HG02973 (cell line): Measurements from ENCODE around the gene ANKRD37.

Source experiments
- ATAC-seq: cut with Tn5 transposase; IDR thresholded peaks from one replicate; pipeline ENCODE4 v1.9.1; 2021; ENCODE audit warnings: moderate library complexity; ENCODE audit not compliant: unreplicated experiment

Gene ANKRD37

DNA sequence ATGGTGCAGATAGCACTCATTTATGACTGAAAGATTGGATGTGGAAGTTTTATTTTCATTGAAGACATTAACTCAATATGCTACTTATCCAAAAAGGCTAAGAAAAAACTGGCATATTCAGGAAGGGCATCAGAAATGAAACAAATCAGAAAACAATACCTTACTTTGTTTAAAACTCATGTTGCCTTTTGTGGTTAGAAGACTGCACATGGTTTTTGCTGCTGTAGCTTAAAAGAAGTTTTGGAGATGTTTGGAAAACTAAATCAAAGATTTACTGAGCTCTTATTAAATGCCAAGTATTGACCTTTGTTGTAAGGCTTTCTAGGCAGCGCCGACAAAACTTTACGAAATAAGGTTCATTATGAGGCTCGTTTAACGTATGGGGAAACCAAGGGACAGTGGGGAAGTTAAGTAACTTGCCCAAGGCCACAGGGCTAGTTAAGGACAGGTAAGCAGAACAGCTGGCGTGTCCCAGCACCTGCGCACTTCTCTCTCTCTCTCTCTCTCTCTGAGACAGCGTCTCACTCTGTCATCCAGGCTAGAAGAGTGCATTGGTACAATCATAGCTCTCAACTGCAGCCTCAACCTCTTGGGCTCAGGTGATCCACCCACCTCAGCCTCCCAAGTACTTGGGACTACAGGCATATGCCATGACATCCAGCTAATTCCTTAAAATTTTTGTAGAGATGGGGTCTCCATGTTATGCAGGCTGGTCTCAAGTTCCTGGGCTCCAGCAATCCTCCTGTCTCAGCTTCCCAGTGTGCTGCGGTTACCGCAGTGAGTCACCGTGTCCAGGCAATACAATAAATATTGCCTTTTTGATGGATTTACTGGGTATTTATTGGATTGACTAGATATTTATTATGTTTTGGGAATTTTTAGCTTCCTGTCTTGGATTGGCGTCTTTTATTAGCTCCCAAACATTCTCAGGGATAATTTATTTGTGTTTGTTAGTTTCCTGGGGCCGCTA lies 17.0 kb upstream of the ANKRD37 start:
- ATAC-seq = no peak

DNA sequence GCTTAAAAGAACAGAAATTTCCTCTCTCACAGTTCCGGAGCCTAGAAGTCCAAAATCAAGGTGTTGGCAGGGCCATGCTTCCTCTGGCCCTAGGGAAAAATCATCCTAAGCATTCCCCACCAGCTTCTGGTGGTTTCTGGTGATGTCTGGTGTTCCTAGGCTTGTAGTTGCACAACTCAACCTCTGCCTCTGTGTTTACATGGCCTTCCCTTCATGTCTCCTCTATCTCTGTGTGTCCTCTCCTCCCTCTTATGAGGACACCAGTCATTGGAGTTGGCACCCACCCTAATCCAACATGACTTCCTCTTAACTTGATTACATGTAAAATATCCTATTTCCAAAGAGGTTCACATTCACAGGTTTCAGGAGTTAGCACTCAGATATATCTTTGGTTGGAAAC lies 16.3 kb upstream of the ANKRD37 start:
- no peak for ATAC-seq

- ATAC-seq = no peak
Observed at GRCh38 chr4:185381288-185382196, 15.1 kb upstream of the ANKRD37 start.

DNA sequence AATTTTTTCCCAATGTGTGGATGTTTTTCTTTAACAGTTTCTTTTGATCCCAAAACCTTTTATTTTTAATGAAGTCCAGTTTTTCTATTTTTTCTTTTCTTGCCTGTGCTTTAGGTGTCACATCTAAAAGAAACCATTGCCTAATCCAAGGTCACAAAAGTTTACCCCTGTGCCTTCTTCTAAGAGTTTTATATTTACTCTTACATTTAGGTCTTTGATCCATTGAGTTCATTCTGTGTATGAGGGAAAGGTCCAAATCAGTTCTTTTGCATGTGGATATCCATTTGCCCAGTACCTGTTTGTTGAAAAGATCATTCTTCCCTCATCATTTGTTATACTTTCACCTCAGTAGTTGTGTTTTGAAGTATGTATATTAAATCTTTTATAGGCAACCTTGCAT lies 13.9 kb upstream of the ANKRD37 start:
- ATAC-seq = no peak

GRCh38 chr4:185383451-185383850 lies 13.2 kb upstream of the ANKRD37 start:
- ATAC-seq = no peak

DNA sequence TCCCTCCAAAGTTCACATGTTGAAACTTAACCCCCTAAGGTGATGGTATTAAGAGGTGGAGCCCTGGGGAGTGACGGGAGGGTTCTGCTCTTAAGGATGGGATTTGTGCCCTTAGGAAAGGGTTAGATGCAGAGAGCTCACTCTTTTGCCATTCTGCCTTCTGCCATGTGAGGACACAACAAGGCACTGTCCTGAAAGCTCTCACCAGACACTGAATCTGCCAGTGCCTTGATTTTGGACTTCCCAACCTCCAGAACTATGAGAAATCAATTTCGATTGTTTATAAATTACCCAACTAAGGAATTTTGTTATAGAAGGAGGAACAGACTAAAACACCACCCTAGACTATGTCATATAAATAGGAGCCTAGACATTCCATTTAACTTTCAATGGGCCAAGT lies 12.6 kb upstream of the ANKRD37 start:
- ATAC-seq = no peak

GRCh38 chr4:185384930-185385331 lies 11.7 kb upstream of the ANKRD37 start:
- no peak for ATAC-seq

GRCh38 chr4:185387957-185388356 lies 8.7 kb upstream of the ANKRD37 start:
- no peak for ATAC-seq

DNA sequence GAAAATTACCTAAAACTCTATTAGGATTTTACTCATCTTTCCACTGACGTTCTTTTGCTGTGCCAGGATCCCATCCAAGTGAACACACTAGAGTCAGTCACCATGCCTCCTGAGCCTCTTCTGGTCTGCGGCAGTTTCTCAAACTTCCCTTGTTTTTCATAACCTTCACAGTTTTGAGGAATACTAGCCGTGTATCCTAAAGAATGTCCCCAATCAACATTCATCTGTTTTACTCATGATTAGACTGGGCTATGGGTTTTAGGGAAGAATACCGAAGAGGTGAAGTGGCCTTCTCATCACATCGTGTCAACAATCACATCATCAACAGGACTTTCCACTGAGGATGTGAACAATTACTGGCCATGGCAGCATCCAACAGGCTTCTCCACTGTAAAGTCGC lies 5.7 kb upstream of the ANKRD37 start:
- no peak for ATAC-seq

DNA sequence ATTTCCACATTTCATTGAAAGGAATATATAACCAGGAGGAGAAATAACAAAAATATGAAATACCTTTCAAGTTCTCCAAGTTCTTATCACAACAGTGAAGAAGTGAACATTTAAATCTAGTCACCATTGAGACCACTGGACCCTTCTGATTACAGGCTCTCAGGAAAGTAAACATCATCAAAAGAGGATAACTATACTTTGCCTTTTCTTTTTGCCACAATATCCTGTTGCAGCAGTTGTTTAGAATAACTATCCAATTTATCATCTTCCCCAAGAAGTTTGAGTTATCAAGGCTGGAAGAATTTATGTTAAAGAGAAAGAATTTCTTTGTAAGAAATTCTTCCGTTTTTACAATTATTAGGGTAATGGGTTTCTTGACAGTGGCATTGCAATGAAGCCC lies 4.5 kb upstream of the ANKRD37 start:
- ATAC-seq = no peak

DNA sequence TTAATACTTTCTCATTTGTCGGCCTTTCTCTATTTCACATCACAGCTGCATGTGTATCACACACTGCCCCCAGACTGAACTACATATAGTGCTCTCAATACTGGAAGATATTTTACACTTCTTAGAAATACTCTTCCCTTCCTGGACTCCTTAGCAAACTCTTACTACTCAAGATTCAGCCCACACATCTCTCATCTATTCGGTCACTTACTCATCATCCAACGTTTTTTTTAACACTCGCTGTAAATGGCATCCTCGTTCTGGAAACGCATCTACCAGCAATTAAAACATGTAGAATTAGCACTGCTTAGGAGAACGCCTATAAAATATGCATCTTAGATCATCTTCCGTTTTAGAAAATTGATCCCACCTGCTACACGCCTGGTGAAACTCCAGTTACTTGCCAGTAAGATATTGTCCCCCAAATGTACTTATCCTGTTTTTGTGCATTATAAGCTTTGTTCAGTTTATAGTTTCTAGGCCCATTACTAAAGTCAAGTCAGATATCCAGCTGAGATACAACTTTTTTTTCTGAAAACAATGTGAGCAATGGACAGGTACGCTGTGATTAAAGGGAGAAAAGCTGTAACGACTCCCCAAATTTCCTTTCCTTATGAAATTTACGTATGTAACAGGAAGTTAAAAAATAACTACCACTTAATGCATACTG lies 1.9 kb upstream of the ANKRD37 start:
- ATAC-seq = no peak

GRCh38 chr4:185395238-185395955 lies 1.2 kb upstream of the ANKRD37 start, which contains the start of gene LRP2BP:
TSS of gene LRP2BP (minus strand) at chr4:185395924. CDS start at chr4:185378186, 17,738 bp downstream.
- ATAC-seq = no peak

DNA sequence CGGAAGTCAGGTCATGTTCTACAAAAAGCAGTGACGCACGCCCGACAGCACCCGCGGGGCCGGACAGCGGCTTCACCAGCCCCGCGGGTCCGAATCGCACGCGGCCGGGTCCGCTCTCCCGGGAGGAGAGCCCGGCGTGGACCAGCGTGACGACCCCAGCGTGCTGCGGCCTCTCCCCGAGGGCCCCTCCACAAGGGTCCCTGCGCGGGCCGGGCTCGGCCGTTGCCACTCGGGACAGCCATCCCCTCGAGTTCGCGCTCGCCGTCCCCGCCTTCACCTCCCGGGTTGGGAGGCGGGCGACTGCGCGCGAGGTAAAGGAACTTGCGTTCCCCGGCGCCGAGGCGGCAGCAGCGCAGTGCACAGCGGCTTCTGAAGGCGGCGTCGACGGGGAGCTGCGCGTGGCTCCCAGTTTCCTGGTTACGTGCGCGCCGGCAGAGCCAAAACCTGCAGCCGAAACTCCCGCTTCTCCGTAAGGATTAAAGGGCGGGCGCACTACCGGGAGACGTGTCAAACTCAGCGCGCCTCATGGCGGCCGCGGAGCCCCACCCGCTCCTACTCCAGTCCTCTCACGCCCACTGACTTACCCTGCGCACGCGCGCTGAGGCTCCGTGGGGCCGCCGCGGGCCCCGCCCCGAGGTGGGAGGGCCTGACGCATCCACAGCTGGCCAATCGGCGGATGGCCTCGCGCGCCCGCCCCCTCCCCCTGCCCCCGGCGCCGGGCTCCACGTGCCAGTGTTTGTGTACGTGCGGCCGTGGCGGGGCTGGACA lies 501 bp upstream of the ANKRD37 start:
- ATAC-seq = peak; percentile 74

- ATAC-seq = no peak
Observed at GRCh38 chr4:185398618-185399017, 2.0 kb downstream of the ANKRD37 start.

DNA sequence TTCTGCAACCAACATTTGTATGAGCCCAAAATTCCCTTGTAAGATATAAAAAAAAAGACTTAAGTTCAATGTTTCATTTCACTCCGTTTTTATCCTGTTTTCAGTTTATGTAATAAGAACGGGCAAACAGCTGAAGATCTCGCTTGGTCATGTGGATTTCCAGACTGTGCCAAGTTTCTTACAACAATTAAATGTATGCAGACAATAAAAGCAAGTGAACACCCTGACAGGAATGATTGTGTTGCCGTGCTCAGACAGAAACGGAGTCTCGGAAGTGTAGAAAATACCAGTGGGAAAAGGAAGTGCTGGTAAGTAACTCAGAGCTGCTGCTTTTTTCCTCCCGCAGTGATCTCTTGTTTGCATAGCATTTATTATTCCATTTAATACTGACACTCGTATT lies 2.8 kb downstream of the ANKRD37 start:
- ATAC-seq = no peak

- ATAC-seq = no peak
Observed at GRCh38 chr4:185404031-185404430, 7.4 kb downstream of the ANKRD37 start.

GRCh38 chr4:185405296-185405999 lies 8.8 kb downstream of the ANKRD37 start:
- ATAC-seq = peak; percentile 61

- no peak for ATAC-seq
Observed at GRCh38 chr4:185408432-185408831, 11.8 kb downstream of the ANKRD37 start.

- ATAC-seq = no peak
Observed at GRCh38 chr4:185411849-185412248, 15.2 kb downstream of the ANKRD37 start.
